GM21390 (cell line): ENCODE data around the gene TPT1.
"Not testable (repeated sequence)": the region's sequence is repeated elsewhere in the genome, so short reads cannot be mapped to it uniquely, and the experiment has no call there.

Experiments used
- ATAC-seq: cut with Tn5 transposase; IDR thresholded peaks from one replicate; pipeline ENCODE4 v1.9.1; 2021; ENCODE audit not compliant: unreplicated experiment

The TPT1 gene

GRCh38 chr13:45341034-45341798, at the start of gene TPT1:
Gene TPT1, minus strand, starts transcription at chr13:45341183. Its CDS starts 114 bp downstream, at chr13:45341069.
- ATAC-seq: peak; percentile 85

GRCh38 chr13:45390348-45390747, 49.4 kb upstream of the TPT1 start:
- ATAC-seq: not testable (repeated sequence)

GRCh38 chr13:45388664-45389063, 47.7 kb upstream of the TPT1 start:
- no peak for ATAC-seq

GRCh38 chr13:45386892-45387575, 46.1 kb upstream of the TPT1 start:
- ATAC-seq: not testable (repeated sequence)

- ATAC-seq: no peak
Measured at GRCh38 chr13:45385907-45386553, 45.0 kb upstream of the TPT1 start.

- ATAC-seq: no peak
Measured at GRCh38 chr13:45385320-45385719, 44.3 kb upstream of the TPT1 start.

- no peak for ATAC-seq
Measured at GRCh38 chr13:45384474-45385174, 43.6 kb upstream of the TPT1 start.

- not testable (repeated sequence) for ATAC-seq
Measured at GRCh38 chr13:45382739-45383138, 41.8 kb upstream of the TPT1 start.

GRCh38 chr13:45381196-45381595, 40.2 kb upstream of the TPT1 start:
- no peak for ATAC-seq

GRCh38 chr13:45380708-45381107, 39.7 kb upstream of the TPT1 start:
- not testable (repeated sequence) for ATAC-seq

- not testable (repeated sequence) for ATAC-seq
Measured at GRCh38 chr13:45379516-45379915, 38.5 kb upstream of the TPT1 start.

- ATAC-seq: not testable (repeated sequence)
Measured at GRCh38 chr13:45378786-45379185, 37.8 kb upstream of the TPT1 start.

GRCh38 chr13:45377314-45377713, 36.3 kb upstream of the TPT1 start:
- ATAC-seq: not testable (repeated sequence)

GRCh38 chr13:45376651-45377050, 35.7 kb upstream of the TPT1 start:
- ATAC-seq: not testable (repeated sequence)

- ATAC-seq: no peak
Measured at GRCh38 chr13:45374917-45375316, 33.9 kb upstream of the TPT1 start.

GRCh38 chr13:45373162-45373547, 32.2 kb upstream of the TPT1 start:
- ATAC-seq: no peak

GRCh38 chr13:45372189-45373161, 31.5 kb upstream of the TPT1 start:
- ATAC-seq: no peak

- no peak for ATAC-seq
Measured at GRCh38 chr13:45370922-45371406, 30.0 kb upstream of the TPT1 start.

- no peak for ATAC-seq
Measured at GRCh38 chr13:45369116-45369515, 28.1 kb upstream of the TPT1 start.

GRCh38 chr13:45368571-45368970, 27.6 kb upstream of the TPT1 start:
- no peak for ATAC-seq
